IPS-18a (cell line): ENCODE results near the gene DSCAM.

Source experiments
- H3K27ac ChIP-seq: one replicate; pipeline ENCODE4 v1.5.1; 2013; ENCODE audit warnings: low read length
- H3K27me3 ChIP-seq: one replicate; pipeline ENCODE4 v1.6.1; 2013; ENCODE audit warnings: mild to moderate bottlenecking, low read length; ENCODE audit not compliant: control insufficient read depth, insufficient read depth
- H3K36me3 ChIP-seq: one replicate; pipeline ENCODE4 v1.6.1; 2013; ENCODE audit warnings: low read depth, low read length; ENCODE audit not compliant: control insufficient read depth
- H3K4me1 ChIP-seq: one replicate; pipeline ENCODE4 v1.6.1; 2013; ENCODE audit warnings: low read depth, low read length; ENCODE audit not compliant: control insufficient read depth
- H3K4me3 ChIP-seq: one replicate; pipeline ENCODE4 v1.5.1; 2013; ENCODE audit warnings: low read length
- H3K9ac ChIP-seq: one replicate; pipeline ENCODE4 v1.6.1; 2013; ENCODE audit warnings: mild to moderate bottlenecking, low read length, moderate library complexity
- H3K9me3 ChIP-seq: one replicate; pipeline ENCODE4 v1.6.1; 2013; ENCODE audit warnings: low read depth, low read length; ENCODE audit not compliant: control insufficient read depth

The DSCAM gene

GRCh38 chr21:40696246-40696645 lies 150.7 kb downstream of the DSCAM start:
- H3K9ac ChIP-seq = no peak overlapping the region
- no peaks in the 10 kb centered on the region for H3K4me1 ChIP-seq
- H3K9me3 ChIP-seq = no peaks in the 10 kb centered on the region
- no peaks in the 10 kb centered on the region for H3K36me3 ChIP-seq
- no peak overlapping the region for H3K4me3 ChIP-seq
- no peaks in the 10 kb centered on the region for H3K27me3 ChIP-seq
- H3K27ac ChIP-seq = no peak overlapping the region

GRCh38 chr21:40689840-40690360 lies 157.1 kb downstream of the DSCAM start:
- H3K27ac ChIP-seq = no peak overlapping the region
- H3K36me3 ChIP-seq = no peaks in the 10 kb centered on the region
- H3K9me3 ChIP-seq = no peaks in the 10 kb centered on the region
- H3K27me3 ChIP-seq = no peaks in the 10 kb centered on the region
- no peak overlapping the region for H3K4me3 ChIP-seq
- H3K4me1 ChIP-seq = peaks cover 21% of the 10 kb centered on the region
- H3K9ac ChIP-seq = no peak overlapping the region

- Histone ChIP-seq H3K4me1 (peaks cover 21% of the 10 kb centered on the region), H3K9ac (no peak overlapping the region), H3K36me3 (no peaks in the 10 kb centered on the region), H3K27me3 (no peaks in the 10 kb centered on the region), H3K27ac (no peak overlapping the region), H3K4me3 (no peak overlapping the region), H3K9me3 (no peaks in the 10 kb centered on the region)
Measured at GRCh38 chr21:40689217-40689616, 157.7 kb downstream of the DSCAM start.

GRCh38 chr21:40688106-40688864 lies 158.7 kb downstream of the DSCAM start:
- Histone ChIP-seq H3K9me3 (no peaks in the 10 kb centered on the region), H3K4me3 (no peak overlapping the region), H3K4me1 (peaks cover 21% of the 10 kb centered on the region), H3K36me3 (no peaks in the 10 kb centered on the region), H3K9ac (no peak overlapping the region), H3K27ac (no peak overlapping the region), H3K27me3 (no peaks in the 10 kb centered on the region)

- H3K27me3 ChIP-seq = no peaks in the 10 kb centered on the region
- H3K27ac ChIP-seq = no peak overlapping the region
- H3K4me1 ChIP-seq = peaks cover 21% of the 10 kb centered on the region
- H3K4me3 ChIP-seq = no peak overlapping the region
- no peaks in the 10 kb centered on the region for H3K9me3 ChIP-seq
- H3K9ac ChIP-seq = no peak overlapping the region
- no peaks in the 10 kb centered on the region for H3K36me3 ChIP-seq
Measured at GRCh38 chr21:40687625-40688024, 159.3 kb downstream of the DSCAM start.

- H3K4me1 ChIP-seq = peaks cover 21% of the 10 kb centered on the region
- H3K9me3 ChIP-seq = no peaks in the 10 kb centered on the region
- H3K27ac ChIP-seq = no peak overlapping the region
- H3K27me3 ChIP-seq = no peaks in the 10 kb centered on the region
- H3K4me3 ChIP-seq = no peak overlapping the region
- no peaks in the 10 kb centered on the region for H3K36me3 ChIP-seq
- no peak overlapping the region for H3K9ac ChIP-seq
Measured at GRCh38 chr21:40686526-40686925, 160.4 kb downstream of the DSCAM start.

GRCh38 chr21:40685141-40685540 lies 161.8 kb downstream of the DSCAM start:
- Histone ChIP-seq H3K4me3 (no peak overlapping the region), H3K27ac (no peak overlapping the region), H3K9ac (no peak overlapping the region), H3K4me1 (peaks cover 21% of the 10 kb centered on the region), H3K36me3 (no peaks in the 10 kb centered on the region), H3K27me3 (no peaks in the 10 kb centered on the region), H3K9me3 (no peaks in the 10 kb centered on the region)

- Histone ChIP-seq H3K4me3 (no peak overlapping the region), H3K4me1 (peaks cover 21% of the 10 kb centered on the region), H3K27ac (no peak overlapping the region), H3K36me3 (no peaks in the 10 kb centered on the region), H3K9me3 (no peaks in the 10 kb centered on the region), H3K27me3 (no peaks in the 10 kb centered on the region), H3K9ac (no peak overlapping the region)
Measured at GRCh38 chr21:40684726-40685125, 162.2 kb downstream of the DSCAM start.

GRCh38 chr21:40683349-40683748 lies 163.6 kb downstream of the DSCAM start:
- Histone ChIP-seq H3K36me3 (no peaks in the 10 kb centered on the region), H3K27ac (no peak overlapping the region), H3K4me1 (peaks cover 17% of the 10 kb centered on the region), H3K9ac (no peak overlapping the region), H3K27me3 (no peaks in the 10 kb centered on the region), H3K4me3 (no peak overlapping the region), H3K9me3 (no peaks in the 10 kb centered on the region)

GRCh38 chr21:40681164-40681859 lies 165.6 kb downstream of the DSCAM start:
- Histone ChIP-seq H3K9ac (no peak overlapping the region), H3K4me1 (no peaks in the 10 kb centered on the region), H3K4me3 (no peak overlapping the region), H3K27me3 (no peaks in the 10 kb centered on the region), H3K9me3 (no peaks in the 10 kb centered on the region), H3K27ac (no peak overlapping the region), H3K36me3 (no peaks in the 10 kb centered on the region)

GRCh38 chr21:40680311-40680710 lies 166.6 kb downstream of the DSCAM start:
- no peaks in the 10 kb centered on the region for H3K27me3 ChIP-seq
- H3K27ac ChIP-seq = no peak overlapping the region
- no peaks in the 10 kb centered on the region for H3K9me3 ChIP-seq
- H3K4me1 ChIP-seq = no peaks in the 10 kb centered on the region
- H3K9ac ChIP-seq = no peak overlapping the region
- H3K4me3 ChIP-seq = no peak overlapping the region
- H3K36me3 ChIP-seq = no peaks in the 10 kb centered on the region
